ENCODE measurements around the gene CMC1.

Gene CMC1

GRCh38 chr3:28228623-28229022 is 12.8 kb upstream of the CMC1 start:
- no peak for DNase-seq (ENCODE audit: low read depth)
- no peak overlapping the region for H3K4me3 ChIP-seq (ENCODE audit: low read length)
- no peak for TF ChIP-seq CTCF (conservative IDR thresholded peaks at IDR 0.05; ENCODE audit: low read depth, low read length)

GRCh38 chr3:28232659-28233058 is 8.8 kb upstream of the CMC1 start:
- no peak for TF ChIP-seq CTCF (conservative IDR thresholded peaks at IDR 0.05; ENCODE audit: low read depth, low read length)
- no peak overlapping the region for H3K4me3 ChIP-seq (ENCODE audit: low read length)
- DNase-seq (ENCODE audit: low read depth): no peak

- TF ChIP-seq CTCF (conservative IDR thresholded peaks at IDR 0.05; ENCODE audit: low read depth, low read length): no peak
- no peak overlapping the region for H3K4me3 ChIP-seq (ENCODE audit: low read length)
- DNase-seq (ENCODE audit: low read depth): no peak
These were observed 7.0 kb upstream of the CMC1 start for GRCh38 chr3:28234454-28234853.

GRCh38 chr3:28239108-28239507 is 2.3 kb upstream of the CMC1 start:
- H3K4me3 ChIP-seq (ENCODE audit: low read length): no peak overlapping the region
- TF ChIP-seq CTCF (conservative IDR thresholded peaks at IDR 0.05; ENCODE audit: low read depth, low read length): no peak
- DNase-seq (ENCODE audit: low read depth): no peak

GRCh38 chr3:28240441-28240840 is 978 bp upstream of the CMC1 start:
- TF ChIP-seq CTCF (conservative IDR thresholded peaks at IDR 0.05; ENCODE audit: low read depth, low read length): no peak
- DNase-seq (ENCODE audit: low read depth): no peak
- H3K4me3 ChIP-seq (ENCODE audit: low read length): no peak overlapping the region

GRCh38 chr3:28242519-28242918 is 1.1 kb downstream of the CMC1 start:
- peak overlapping the region; percentile 89 for H3K4me3 ChIP-seq (ENCODE audit: low read length)
- TF ChIP-seq CTCF (conservative IDR thresholded peaks at IDR 0.05; ENCODE audit: low read depth, low read length): no peak
- no peak for DNase-seq (ENCODE audit: low read depth)

GRCh38 chr3:28243424-28244106 is 2.1 kb downstream of the CMC1 start:
- DNase-seq (ENCODE audit: low read depth): no peak
- H3K4me3 ChIP-seq (ENCODE audit: low read length): no peak overlapping the region
- TF ChIP-seq CTCF (conservative IDR thresholded peaks at IDR 0.05; ENCODE audit: low read depth, low read length): no peak

Data from retinal pigment epithelial cell (primary cell).